K562 (cell line): ENCODE results near the gene IL11. TPM values are rescaled to one million over a fixed set of nuclear protein-coding genes. Genes with fewer than 3 reads are reported as not detected.

Source experiments
- BMI1 ChIP-seq: fragments of 150-350 bp; IDR thresholded peaks from 2 replicates; pipeline ENCODE4 v1.6.1; 2014; ENCODE audit warnings: low read length
- HOMEZ ChIP-seq: fragments of 250-450 bp; sonication (Bioruptor Pico); IDR thresholded peaks from 2 replicates; pipeline ENCODE4 v1.4.0; 2020; ENCODE audit warnings: mild to moderate bottlenecking, moderate library complexity
- KDM2B ChIP-seq: fragments of 250-450 bp; sonication (Bioruptor Pico); IDR thresholded peaks from 2 replicates; pipeline ENCODE4 v1.8.0; 2021; ENCODE audit warnings: mild to moderate bottlenecking, moderate library complexity
- KDM5B ChIP-seq: fragments of 200-600 bp; sonication (generic); IDR thresholded peaks from 2 replicates; pipeline ENCODE4 v1.6.1; 2012; ENCODE audit warnings: low read depth, mild to moderate bottlenecking, moderate library complexity, low read length, control low read depth, inconsistent platforms; ENCODE audit not compliant: insufficient replicate concordance
- KLF10 ChIP-seq: fragments of 250-450 bp; sonication (Bioruptor Pico); IDR thresholded peaks from 2 replicates; pipeline ENCODE4 v1.6.1; 2021; ENCODE audit warnings: matching md5 sums
- MYC ChIP-seq, 2 experiments: fragments of 250-450 bp in 1 of 2; sonication (Bioruptor Pico) in 1 of 2; IDR thresholded peaks; 2 replicates each; pipeline versions ENCODE4 v1.5.1 to v1.6.1; 2012 to 2021; ENCODE audit warnings: low read depth in 2 of 2, borderline replicate concordance in 1 of 2, improper control_type of control experiment in 1 of 2, low read length in 1 of 2, mild to moderate bottlenecking in 1 of 2, moderate library complexity in 1 of 2
- NELFE ChIP-seq: IDR thresholded peaks from 2 replicates; pipeline ENCODE4 v1.6.1; 2011; ENCODE audit warnings: mild to moderate bottlenecking; ENCODE audit not compliant: insufficient read depth, insufficient read length
- SLC30A9 ChIP-seq: fragments of 250-450 bp; sonication (Bioruptor Pico); IDR thresholded peaks from 2 replicates; pipeline ENCODE4 v1.8.0; 2022; ENCODE audit warnings: mild to moderate bottlenecking, moderate library complexity
- TAF9B ChIP-seq: fragments of 450-650 bp; IDR thresholded peaks from 2 replicates; pipeline ENCODE4 v1.6.1; 2018; ENCODE audit warnings: mild to moderate bottlenecking; ENCODE audit not compliant: partially characterized antibody
- ZNF197 ChIP-seq: fragments of 200-800 bp; sonication (Bioruptor generic); IDR thresholded peaks from 2 replicates; pipeline ENCODE4 v1.6.1; 2016; ENCODE audit warnings: low read depth, missing genetic modification characterization, missing compliant biosample characterization
- ZNF224 ChIP-seq: sonication (generic); formaldehyde crosslinking; IDR thresholded peaks from 2 replicates; pipeline ENCODE4 v1.8.0; 2022; ENCODE audit warnings: mild to moderate bottlenecking, missing genetic modification reagents
- ZNF311 ChIP-seq: fragments of 250-450 bp; sonication (Bioruptor Pico); IDR thresholded peaks from 2 replicates; pipeline ENCODE4 v1.4.0; 2020; ENCODE audit warnings: mild to moderate bottlenecking, moderate library complexity
- ZNF431 ChIP-seq: sonication (generic); formaldehyde crosslinking; IDR thresholded peaks from 2 replicates; pipeline ENCODE4 v1.8.0; 2022; ENCODE audit warnings: mild to moderate bottlenecking, missing genetic modification reagents
- ZNF436 ChIP-seq: fragments of 250-450, 450-650 bp; sonication (Bioruptor Pico); formaldehyde crosslinking; IDR thresholded peaks from 2 replicates; pipeline ENCODE4 v1.7.0; 2020; ENCODE audit warnings: mild to moderate bottlenecking
- polyA plus RNA-seq, 8 experiments: library from polyadenylated mRNA; depleted of rRNA in 4 of 8; stranded (reverse) in 5 of 8; unstranded in 3 of 8; fragments of >200 nt; fragmentation: Nextera tagmentation in 2 of 8; fragmentation: Illumina TruSeq in 1 of 8; extraction: Ambion mirVana in 2 of 8; extraction: Trizol in 1 of 8; gene quantifications; 2 replicates each; pipeline versions ENCODE4 v1.2.1 to v1.2.3, GENCODE V29; 2011 to 2014; ENCODE audit warnings: inconsistent platforms in 1 of 8, missing spikeins in 1 of 8
- total RNA-seq, 7 experiments: library from RNA; depleted of rRNA in 6 of 7; stranded (reverse); fragments of >200 nt in 6 of 7; fragmentation: Illumina TruSeq in 2 of 7; extraction: Trizol in 2 of 7; gene quantifications; 2 replicates each; pipeline versions ENCODE4 v1.2.1 to v1.2.3, GENCODE V29; 2011 to 2021; ENCODE audit warnings: low replicate concordance in 1 of 7
- TF ChIP-seq, protein P1 (sequence below): fragments of 200-800 bp; sonication (Bioruptor generic); IDR thresholded peaks from 2 replicates; pipeline ENCODE4 v1.6.1; 2016; ENCODE audit warnings: missing genetic modification characterization, missing compliant biosample characterization
- TF ChIP-seq, protein P2 (sequence below), 2 experiments: IDR thresholded peaks; 2 replicates each; pipeline ENCODE4 v1.6.1; 2012; ENCODE audit warnings: improper control_type of control experiment in 2 of 2, low read depth in 2 of 2, low read length in 2 of 2, borderline replicate concordance in 1 of 2

Gene IL11
- total and polyA plus RNA-seq, 9 of the 15 experiments (the other 6 are each of a cell fraction or from before 2014, with no cell fraction given) = 0.04 to 0.42 (median 0.06) TPM; not detected in 6

DNA sequence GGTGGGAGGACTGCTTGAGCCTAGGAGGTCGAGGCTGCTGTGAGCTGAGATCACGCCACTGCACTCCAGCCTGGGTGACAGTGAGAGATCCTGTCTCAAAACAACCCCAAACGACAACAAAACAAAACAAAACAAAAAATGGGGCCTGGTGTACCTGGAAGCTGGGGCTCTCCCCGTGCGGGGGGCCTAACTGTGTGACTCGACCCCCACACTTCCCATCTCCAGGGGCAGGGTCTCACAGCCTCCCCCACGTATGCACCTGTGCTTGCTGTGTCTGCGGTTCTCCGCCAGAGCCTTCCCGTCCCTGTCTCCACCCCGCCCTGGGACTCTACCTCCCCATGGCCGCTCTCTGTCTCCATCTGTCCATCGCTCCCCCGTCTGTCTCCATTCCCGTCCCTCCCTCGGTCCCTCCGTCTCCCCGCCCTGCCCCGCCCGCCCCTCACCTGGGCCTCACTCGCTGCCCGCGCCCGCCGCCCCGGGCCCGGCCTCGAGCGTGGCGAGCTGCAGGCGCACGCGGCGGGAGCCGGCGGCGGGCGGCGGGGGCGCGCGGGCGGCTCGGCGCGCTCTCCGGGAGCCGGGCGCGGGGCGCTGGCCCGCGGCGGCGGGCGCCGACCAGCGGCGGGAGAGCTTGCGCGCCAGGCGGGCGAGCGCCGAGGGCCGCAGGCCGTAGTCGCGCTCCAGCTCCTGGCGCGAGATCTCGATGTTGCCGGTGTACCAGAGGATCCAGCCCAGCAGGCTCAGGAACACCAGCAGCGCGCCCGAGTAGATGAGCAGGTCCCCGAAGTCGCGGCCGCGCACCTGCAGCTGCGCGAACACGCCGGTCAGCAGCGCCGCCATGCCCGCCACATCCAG, 13.2 kb upstream of the IL11 start (continued):
- TF ChIP-seq, protein P1, sequence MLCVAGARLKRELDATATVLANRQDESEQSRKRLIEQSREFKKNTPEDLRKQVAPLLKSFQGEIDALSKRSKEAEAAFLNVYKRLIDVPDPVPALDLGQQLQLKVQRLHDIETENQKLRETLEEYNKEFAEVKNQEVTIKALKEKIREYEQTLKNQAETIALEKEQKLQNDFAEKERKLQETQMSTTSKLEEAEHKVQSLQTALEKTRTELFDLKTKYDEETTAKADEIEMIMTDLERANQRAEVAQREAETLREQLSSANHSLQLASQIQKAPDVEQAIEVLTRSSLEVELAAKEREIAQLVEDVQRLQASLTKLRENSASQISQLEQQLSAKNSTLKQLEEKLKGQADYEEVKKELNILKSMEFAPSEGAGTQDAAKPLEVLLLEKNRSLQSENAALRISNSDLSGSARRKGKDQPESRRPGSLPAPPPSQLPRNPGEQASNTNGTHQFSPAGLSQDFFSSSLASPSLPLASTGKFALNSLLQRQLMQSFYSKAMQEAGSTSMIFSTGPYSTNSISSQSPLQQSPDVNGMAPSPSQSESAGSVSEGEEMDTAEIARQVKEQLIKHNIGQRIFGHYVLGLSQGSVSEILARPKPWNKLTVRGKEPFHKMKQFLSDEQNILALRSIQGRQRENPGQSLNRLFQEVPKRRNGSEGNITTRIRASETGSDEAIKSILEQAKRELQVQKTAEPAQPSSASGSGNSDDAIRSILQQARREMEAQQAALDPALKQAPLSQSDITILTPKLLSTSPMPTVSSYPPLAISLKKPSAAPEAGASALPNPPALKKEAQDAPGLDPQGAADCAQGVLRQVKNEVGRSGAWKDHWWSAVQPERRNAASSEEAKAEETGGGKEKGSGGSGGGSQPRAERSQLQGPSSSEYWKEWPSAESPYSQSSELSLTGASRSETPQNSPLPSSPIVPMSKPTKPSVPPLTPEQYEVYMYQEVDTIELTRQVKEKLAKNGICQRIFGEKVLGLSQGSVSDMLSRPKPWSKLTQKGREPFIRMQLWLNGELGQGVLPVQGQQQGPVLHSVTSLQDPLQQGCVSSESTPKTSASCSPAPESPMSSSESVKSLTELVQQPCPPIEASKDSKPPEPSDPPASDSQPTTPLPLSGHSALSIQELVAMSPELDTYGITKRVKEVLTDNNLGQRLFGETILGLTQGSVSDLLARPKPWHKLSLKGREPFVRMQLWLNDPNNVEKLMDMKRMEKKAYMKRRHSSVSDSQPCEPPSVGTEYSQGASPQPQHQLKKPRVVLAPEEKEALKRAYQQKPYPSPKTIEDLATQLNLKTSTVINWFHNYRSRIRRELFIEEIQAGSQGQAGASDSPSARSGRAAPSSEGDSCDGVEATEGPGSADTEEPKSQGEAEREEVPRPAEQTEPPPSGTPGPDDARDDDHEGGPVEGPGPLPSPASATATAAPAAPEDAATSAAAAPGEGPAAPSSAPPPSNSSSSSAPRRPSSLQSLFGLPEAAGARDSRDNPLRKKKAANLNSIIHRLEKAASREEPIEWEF (CRISPR knock-in tag) = 0 out of 2 replicates have a peak, but pooled peaks have one; percentile 17
- TF ChIP-seq HOMEZ (CRISPR knock-in tag) = no peak
- no peak for TF ChIP-seq BMI1
- TF ChIP-seq, protein P2, sequence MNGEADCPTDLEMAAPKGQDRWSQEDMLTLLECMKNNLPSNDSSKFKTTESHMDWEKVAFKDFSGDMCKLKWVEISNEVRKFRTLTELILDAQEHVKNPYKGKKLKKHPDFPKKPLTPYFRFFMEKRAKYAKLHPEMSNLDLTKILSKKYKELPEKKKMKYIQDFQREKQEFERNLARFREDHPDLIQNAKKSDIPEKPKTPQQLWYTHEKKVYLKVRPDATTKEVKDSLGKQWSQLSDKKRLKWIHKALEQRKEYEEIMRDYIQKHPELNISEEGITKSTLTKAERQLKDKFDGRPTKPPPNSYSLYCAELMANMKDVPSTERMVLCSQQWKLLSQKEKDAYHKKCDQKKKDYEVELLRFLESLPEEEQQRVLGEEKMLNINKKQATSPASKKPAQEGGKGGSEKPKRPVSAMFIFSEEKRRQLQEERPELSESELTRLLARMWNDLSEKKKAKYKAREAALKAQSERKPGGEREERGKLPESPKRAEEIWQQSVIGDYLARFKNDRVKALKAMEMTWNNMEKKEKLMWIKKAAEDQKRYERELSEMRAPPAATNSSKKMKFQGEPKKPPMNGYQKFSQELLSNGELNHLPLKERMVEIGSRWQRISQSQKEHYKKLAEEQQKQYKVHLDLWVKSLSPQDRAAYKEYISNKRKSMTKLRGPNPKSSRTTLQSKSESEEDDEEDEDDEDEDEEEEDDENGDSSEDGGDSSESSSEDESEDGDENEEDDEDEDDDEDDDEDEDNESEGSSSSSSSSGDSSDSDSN (IDR thresholded peaks at IDR 0.05; ENCODE audit: borderline replicate concordance in 1 of 2, low read depth in 2 of 2, low read length in 2 of 2) = peak; percentile 60 to 75; a peak in 1 of 4 replicates
- no peak; the same call in 1 of the 2 replicates for TF ChIP-seq ZNF431 (CRISPR knock-in tag)
- no peak for TF ChIP-seq SLC30A9 (CRISPR knock-in tag)
- no peak for TF ChIP-seq ZNF224
- peak; percentile 43 for TF ChIP-seq KDM5B
- no peak for TF ChIP-seq ZNF311 (CRISPR knock-in tag)
- TF ChIP-seq ZNF197 = no peak
- TF ChIP-seq TAF9B = no peak
- TF ChIP-seq KDM2B (CRISPR knock-in tag) = no peak
- no peak for TF ChIP-seq NELFE
- no peak for TF ChIP-seq KLF10 (CRISPR knock-in tag)
- no peak for TF ChIP-seq MYC (IDR thresholded peaks at IDR 0.05; ENCODE audit: low read depth, low read length)
- TF ChIP-seq MYC (CRISPR knock-in tag; IDR thresholded peaks at IDR 0.05; ENCODE audit: borderline replicate concordance, low read depth) = no peak
- TF ChIP-seq ZNF436 = no peak
